Neural cell (in vitro differentiated cells): Measurements from ENCODE around the gene CXCR3. TPM values are rescaled to one million over a fixed set of nuclear protein-coding genes. Genes with fewer than 3 reads are reported as not detected.

ENCODE experiments used
- H2AFZ ChIP-seq: fragments of 200-600, 300-800 bp; sonication (generic), shearing (Covaris generic); 2 replicates; pipeline ENCODE4 v1.6.0; 2014; ENCODE audit warnings: low read depth, mild to moderate bottlenecking, antibody characterized with exemption, low read length, moderate library complexity
- H3F3A ChIP-seq: fragments of 200-600 bp; shearing (Covaris generic); 2 replicates; pipeline ENCODE4 v1.6.1; 2016; ENCODE audit warnings: mild to moderate bottlenecking, moderate library complexity, mixed read lengths, antibody characterized with exemption, low read length; ENCODE audit not compliant: insufficient read depth, poor library complexity, severe bottlenecking
- H3K27ac ChIP-seq: fragments of 200-600, 300-800 bp; sonication (generic), shearing (Covaris generic); 2 replicates; pipeline ENCODE4 v1.5.1; 2014; ENCODE audit warnings: mild to moderate bottlenecking, low read length, moderate library complexity
- H3K27me3 ChIP-seq: fragments of 300-800, 200-600 bp; sonication (generic), shearing (Covaris generic); 2 replicates; pipeline ENCODE4 v1.6.0; 2014; ENCODE audit warnings: mild to moderate bottlenecking, low read depth, low read length, moderate library complexity; ENCODE audit not compliant: insufficient read depth
- H3K36me3 ChIP-seq: fragments of 300-800, 200-600 bp; sonication (generic), shearing (Covaris generic); 2 replicates; pipeline ENCODE4 v1.5.1; 2014; ENCODE audit warnings: mild to moderate bottlenecking, antibody characterized with exemption, low read length, moderate library complexity; ENCODE audit not compliant: insufficient read depth
- H3K4me2 ChIP-seq: fragments of 300-800, 200-600 bp; sonication (generic), shearing (Covaris generic); 2 replicates; pipeline ENCODE4 v1.6.0; 2014; ENCODE audit warnings: mild to moderate bottlenecking, low read length
- H3K4me3 ChIP-seq: fragments of 300-800, 200-600 bp; sonication (generic), shearing (Covaris generic); 2 replicates; pipeline ENCODE4 v1.5.1; 2014; ENCODE audit warnings: mild to moderate bottlenecking, low read length, moderate library complexity
- H3K79me2 ChIP-seq: fragments of 200-600 bp; shearing (Covaris generic); replicated peaks from 2 replicates; pipeline ENCODE4 v1.6.0; 2014; ENCODE audit warnings: mild to moderate bottlenecking, low read length, moderate library complexity; ENCODE audit not compliant: insufficient read depth
- H3K9ac ChIP-seq: fragments of 300-800, 200-600 bp; sonication (generic), shearing (Covaris generic); 2 replicates; pipeline ENCODE4 v1.6.1; 2016; ENCODE audit warnings: mild to moderate bottlenecking, low read length, mixed read lengths
- H3K9me2 ChIP-seq: fragments of 200-600 bp; shearing (Covaris generic); 2 replicates; pipeline ENCODE4 v1.6.1; 2016; ENCODE audit warnings: mild to moderate bottlenecking, low read length, mixed read lengths; ENCODE audit not compliant: insufficient read depth
- H3K9me3 ChIP-seq: fragments of 200-600, 300-800 bp; sonication (generic), shearing (Covaris generic); 2 replicates; pipeline ENCODE4 v1.6.1; 2016; ENCODE audit warnings: mild to moderate bottlenecking, mixed run types, low read length, moderate library complexity, mixed read lengths
- H4K20me1 ChIP-seq: fragments of 200-600 bp; shearing (Covaris generic); 2 replicates; pipeline ENCODE4 v1.6.1; 2016; ENCODE audit warnings: mild to moderate bottlenecking, mixed run types; ENCODE audit not compliant: insufficient read depth
- CTCF ChIP-seq: fragments of 450-650 bp; IDR thresholded peaks from 2 replicates; pipeline ENCODE4 v1.5.1; 2014; ENCODE audit warnings: antibody characterized with exemption, mild to moderate bottlenecking, moderate library complexity; ENCODE audit not compliant: poor library complexity, severe bottlenecking
- EP300 ChIP-seq: fragments of 450-650 bp; conservative IDR thresholded peaks from 2 replicates; pipeline ENCODE4 v1.6.1; 2014; ENCODE audit warnings: antibody characterized with exemption, mild to moderate bottlenecking, moderate library complexity; ENCODE audit not compliant: poor library complexity, severe bottlenecking
- EZH2 ChIP-seq: fragments of 200-600, 300-800 bp; shearing (Covaris generic), sonication (generic); IDR thresholded peaks from 2 replicates; pipeline ENCODE4 v1.6.1; 2014; ENCODE audit warnings: antibody characterized with exemption, low read length, borderline replicate concordance, mild to moderate bottlenecking; ENCODE audit not compliant: insufficient read depth, poor library complexity, severe bottlenecking
- MXI1 ChIP-seq: fragments of 450-650 bp; conservative IDR thresholded peaks from 2 replicates; pipeline ENCODE4 v1.6.1; 2014; ENCODE audit warnings: antibody characterized with exemption, mild to moderate bottlenecking; ENCODE audit not compliant: poor library complexity, severe bottlenecking
- POLR2AphosphoS5 ChIP-seq: IDR thresholded peaks from 2 replicates; pipeline ENCODE4 v1.6.1; 2012
- RAD21 ChIP-seq: fragments of 450-650 bp; conservative IDR thresholded peaks from 2 replicates; pipeline ENCODE4 v1.6.1; 2014; ENCODE audit warnings: antibody characterized with exemption, mild to moderate bottlenecking, moderate library complexity
- REST ChIP-seq: IDR thresholded peaks from 2 replicates; pipeline ENCODE4 v1.6.1; 2012; ENCODE audit warnings: borderline replicate concordance
- SMC3 ChIP-seq: fragments of 450-650 bp; conservative IDR thresholded peaks from 2 replicates; pipeline ENCODE4 v1.6.1; 2014; ENCODE audit warnings: antibody characterized with exemption, mild to moderate bottlenecking, moderate library complexity; ENCODE audit not compliant: poor library complexity
- TAF1 ChIP-seq: IDR thresholded peaks from 2 replicates; pipeline ENCODE4 v1.6.1; 2012; ENCODE audit warnings: low read depth
- polyA plus RNA-seq: library from polyadenylated mRNA; depleted of rRNA; stranded (reverse); fragments of >200 nt; gene quantifications from 2 replicates; pipeline ENCODE4 v1.2.3, GENCODE V29; 2014

CXCR3 gene
- polyA plus RNA-seq, 1 donor from 2014 or later = not detected

- no peak overlapping the region for H3K27ac ChIP-seq
- H3K9me2 ChIP-seq = no peaks in the 10 kb centered on the region
- H3K36me3 ChIP-seq = no peaks in the 10 kb centered on the region
- H3K9ac ChIP-seq = no peak overlapping the region
- H3K27me3 ChIP-seq = no peaks in the 10 kb centered on the region
- no peaks in the 10 kb centered on the region for H3K79me2 ChIP-seq
- no peaks in the 10 kb centered on the region for H3K9me3 ChIP-seq
- no peak overlapping the region for H3K4me2 ChIP-seq
- no peaks in the 10 kb centered on the region for H3F3A ChIP-seq
- no peaks in the 10 kb centered on the region for H4K20me1 ChIP-seq
- TF ChIP-seq POLR2AphosphoS5 (no peak), MXI1 (no peak), EP300 (no peak), SMC3 (no peak), EZH2 (no peak), CTCF (no peak), RAD21 (no peak), REST (no peak), TAF1 (no peak)
- H3K4me3 ChIP-seq = no peak overlapping the region
- no peak overlapping the region for H2AFZ ChIP-seq
These were observed 14.8 kb upstream of the CXCR3 start for GRCh38 chrX:71632923-71633657.

GRCh38 chrX:71629467-71629866 is 11.2 kb upstream of the CXCR3 start:
- H3K4me3 ChIP-seq = no peak overlapping the region
- H3K4me2 ChIP-seq = no peak overlapping the region
- H3K9me3 ChIP-seq = no peaks in the 10 kb centered on the region
- H4K20me1 ChIP-seq = no peaks in the 10 kb centered on the region
- no peaks in the 10 kb centered on the region for H3K36me3 ChIP-seq
- no peaks in the 10 kb centered on the region for H3K79me2 ChIP-seq
- no peak for TF ChIP-seq MXI1
- no peak for TF ChIP-seq EP300
- TF ChIP-seq POLR2AphosphoS5 = no peak
- TF ChIP-seq RAD21 = no peak
- no peak for TF ChIP-seq EZH2
- TF ChIP-seq TAF1 = no peak
- TF ChIP-seq REST = no peak
- no peak for TF ChIP-seq CTCF
- TF ChIP-seq SMC3 = no peak
- H3F3A ChIP-seq = no peaks in the 10 kb centered on the region
- H3K27me3 ChIP-seq = no peaks in the 10 kb centered on the region
- no peak overlapping the region for H3K9ac ChIP-seq
- no peak overlapping the region for H2AFZ ChIP-seq
- no peak overlapping the region for H3K27ac ChIP-seq
- no peaks in the 10 kb centered on the region for H3K9me2 ChIP-seq
